GM19025 (cell line): ENCODE data around the gene LNX2.

Experiments used
- ATAC-seq: cut with Tn5 transposase; IDR thresholded peaks from one replicate; pipeline ENCODE4 v1.9.1; 2021; ENCODE audit warnings: mild to moderate bottlenecking, low read depth, moderate library complexity; ENCODE audit not compliant: unreplicated experiment

Gene LNX2

DNA sequence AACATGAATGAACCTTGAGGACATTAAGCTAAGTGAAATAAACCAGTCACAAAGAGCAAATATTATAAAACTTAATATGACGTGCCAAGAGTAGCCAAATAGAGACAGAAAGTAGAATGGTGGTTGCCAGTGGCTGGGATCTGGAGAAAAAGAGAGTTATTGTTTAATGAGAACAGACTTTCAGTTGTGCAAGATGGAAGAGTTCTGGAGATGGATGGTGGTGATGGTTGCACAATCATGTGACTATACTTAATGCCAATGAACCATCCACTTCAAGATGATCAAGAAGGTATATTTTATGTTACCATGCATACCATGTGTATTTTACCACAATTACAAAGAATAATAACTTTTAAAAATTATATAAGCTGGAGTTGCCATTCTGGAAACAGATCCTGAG lies 104.2 kb downstream of the LNX2 start:
- no peak for ATAC-seq

DNA sequence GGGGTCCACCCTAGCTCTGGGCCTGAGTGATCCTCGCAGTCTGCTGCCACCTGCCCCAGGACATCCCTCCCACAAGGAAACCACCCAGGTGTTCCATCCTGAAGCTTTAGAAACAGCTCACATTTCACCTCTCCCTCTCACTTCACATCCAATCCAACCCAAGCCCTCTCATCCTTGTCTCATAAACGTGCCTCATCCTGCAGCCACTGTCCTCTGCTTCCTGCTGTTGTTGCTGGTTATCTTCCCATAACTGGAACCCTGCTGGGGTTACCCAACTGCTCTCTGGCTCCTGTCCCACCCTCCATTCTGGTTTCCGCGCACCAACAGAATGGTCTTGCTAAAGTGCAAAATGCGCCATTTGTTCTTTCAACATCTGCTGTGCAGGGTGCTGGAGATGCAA lies 110.2 kb downstream of the LNX2 start:
- ATAC-seq, result no peak

DNA sequence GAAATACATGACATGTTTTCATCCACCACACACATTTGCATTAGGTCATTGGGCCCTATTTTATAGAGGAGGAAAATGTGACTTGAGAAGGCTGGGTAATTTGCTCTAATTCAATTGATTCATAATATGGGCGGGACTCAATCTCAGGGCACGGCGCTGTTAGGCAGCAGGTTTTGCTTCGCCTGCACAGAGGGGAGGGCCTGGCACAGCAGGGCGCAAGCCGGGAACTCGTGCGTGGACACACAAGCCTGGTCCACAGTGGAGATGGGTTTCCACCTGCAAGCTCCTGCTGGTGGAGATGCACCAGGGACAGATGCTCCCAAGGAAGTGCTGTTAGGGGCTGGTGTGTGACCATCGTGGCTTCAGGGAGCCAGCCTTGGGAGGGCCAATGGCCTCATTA lies 111.5 kb downstream of the LNX2 start:
- no peak for ATAC-seq

DNA sequence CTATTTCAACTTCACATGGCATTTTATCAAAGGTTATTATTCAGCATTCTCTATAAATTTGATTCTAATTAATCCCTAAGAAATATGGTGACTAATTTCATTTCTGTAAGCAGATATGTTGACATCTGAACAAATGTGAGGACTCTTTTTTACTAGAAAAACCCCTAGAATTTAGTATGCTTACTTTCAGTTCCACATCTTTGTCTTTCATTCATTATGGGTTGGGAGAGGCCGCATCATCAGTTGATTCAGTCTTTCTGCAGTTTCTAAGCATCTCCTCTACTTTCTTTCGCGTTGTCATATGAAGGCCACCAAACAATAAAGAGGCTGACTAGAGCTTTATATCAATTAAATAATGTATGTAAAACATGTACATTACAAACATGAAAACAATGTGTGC lies 114.5 kb downstream of the LNX2 start:
- no peak for ATAC-seq

DNA sequence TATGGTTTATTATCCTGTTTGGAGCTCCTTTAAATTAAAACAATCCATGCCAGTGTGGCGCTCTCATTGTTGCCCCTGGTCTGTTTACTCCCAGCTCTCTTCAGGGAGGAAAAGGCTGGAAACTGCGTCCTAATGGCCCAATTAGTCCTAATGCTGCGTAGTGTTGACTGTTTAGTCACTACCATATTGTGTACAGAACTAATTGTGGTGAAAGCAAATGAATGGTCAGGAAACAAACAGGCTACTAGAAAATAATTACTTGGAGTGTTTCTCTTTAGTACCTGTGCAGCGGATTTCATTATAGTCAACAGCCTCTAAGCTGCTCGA lies 115.5 kb downstream of the LNX2 start:
- ATAC-seq, result no peak

DNA sequence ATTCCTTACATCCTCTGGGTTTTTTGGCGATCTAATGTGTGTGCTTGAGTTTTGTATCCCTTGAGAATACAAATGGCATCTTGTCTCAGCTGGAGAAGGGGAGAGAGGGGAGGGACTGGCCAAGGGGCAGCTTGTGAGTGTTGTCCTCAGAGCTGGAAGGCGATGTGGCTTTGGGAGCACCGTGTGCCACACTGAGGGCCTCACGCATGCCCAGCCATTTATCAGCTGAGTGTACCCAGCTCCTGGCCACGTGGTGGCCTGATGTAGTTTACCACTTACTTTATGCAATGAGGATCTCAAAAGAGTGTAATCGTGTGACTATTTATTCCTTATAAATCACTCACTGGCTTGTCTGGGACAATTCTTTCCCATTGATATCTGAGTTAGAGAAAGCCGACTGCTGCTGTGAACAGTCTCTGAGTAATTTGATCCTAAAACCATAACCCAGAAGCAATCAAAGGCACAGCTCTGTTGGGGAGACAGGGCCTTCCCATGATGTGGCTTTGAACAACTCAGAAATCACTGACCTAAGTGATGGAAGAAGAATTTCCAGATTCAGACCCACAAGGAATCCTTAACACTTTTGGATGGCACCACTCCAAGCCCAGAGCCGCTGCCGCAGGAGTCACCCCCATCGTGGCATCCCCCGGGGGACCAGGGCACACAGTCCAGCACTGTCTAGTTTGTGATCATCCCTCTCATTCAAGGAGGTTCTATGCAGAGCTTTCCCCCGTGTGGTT lies 116.0 kb downstream of the LNX2 start:
- no peak for ATAC-seq

DNA sequence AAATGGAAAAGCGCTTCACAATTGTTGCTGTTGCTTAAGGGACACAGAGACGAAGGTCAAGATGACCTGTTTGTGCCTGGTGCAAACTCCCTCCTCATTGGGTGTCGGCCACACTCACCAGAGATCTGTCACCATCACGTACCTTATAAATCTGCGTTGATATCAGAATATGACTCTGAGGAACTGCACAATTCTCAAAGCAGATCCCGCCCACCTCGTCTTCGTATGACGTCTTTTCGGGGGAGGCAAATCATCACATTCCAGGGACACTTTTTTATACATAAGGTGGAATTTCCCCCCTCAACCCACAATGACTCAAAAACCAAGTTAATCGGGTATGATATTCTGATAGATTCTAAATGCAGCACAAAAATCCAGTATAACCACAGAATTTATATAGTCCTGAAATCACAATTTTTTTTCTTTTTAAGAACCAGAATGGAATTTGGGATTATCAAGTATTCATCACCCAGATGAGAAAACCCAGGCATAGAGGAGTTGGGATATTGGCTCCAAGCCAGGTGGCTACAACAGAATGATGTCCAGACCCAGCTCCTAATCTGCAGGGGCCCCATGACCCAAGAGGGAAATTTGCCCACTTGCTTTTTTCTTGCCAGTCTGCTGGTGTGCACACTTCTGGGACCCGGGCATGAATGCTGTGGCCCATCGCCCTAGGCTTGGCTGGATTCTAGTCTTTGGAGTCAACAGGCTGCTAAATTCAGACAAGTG lies 119.4 kb downstream of the LNX2 start:
- ATAC-seq, result no peak

DNA sequence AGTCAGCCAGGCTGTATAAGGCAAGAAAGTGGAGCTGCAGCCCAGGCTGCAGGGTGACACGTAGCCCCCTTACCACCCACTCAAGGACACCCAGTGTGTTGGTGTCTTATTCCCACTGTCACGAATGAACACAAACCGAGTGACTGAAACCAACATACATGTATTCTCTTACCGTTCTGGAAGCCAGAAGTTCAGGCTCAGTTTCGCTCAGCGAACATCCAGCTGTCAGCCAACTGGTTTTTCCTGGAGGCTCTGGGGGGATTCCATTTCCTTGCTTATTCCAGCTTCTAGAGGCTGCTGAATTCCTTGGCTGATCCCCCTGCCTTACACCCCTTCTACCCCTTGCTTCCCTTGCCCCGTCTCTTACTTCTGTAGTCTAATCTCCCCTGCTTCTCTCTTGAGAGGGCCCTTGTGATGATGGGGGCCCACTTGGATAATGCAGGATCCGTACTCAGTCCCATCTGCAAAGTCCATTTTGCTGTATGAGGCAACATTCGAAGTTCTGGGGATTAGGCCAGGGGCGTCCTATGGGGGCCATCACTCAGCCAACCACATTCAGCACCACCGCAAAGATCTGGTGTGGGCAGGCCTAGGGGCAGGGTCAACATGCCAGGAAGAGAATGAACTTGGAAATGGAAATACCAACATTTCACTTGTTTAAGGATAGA lies 122.6 kb downstream of the LNX2 start:
- no peak for ATAC-seq

DNA sequence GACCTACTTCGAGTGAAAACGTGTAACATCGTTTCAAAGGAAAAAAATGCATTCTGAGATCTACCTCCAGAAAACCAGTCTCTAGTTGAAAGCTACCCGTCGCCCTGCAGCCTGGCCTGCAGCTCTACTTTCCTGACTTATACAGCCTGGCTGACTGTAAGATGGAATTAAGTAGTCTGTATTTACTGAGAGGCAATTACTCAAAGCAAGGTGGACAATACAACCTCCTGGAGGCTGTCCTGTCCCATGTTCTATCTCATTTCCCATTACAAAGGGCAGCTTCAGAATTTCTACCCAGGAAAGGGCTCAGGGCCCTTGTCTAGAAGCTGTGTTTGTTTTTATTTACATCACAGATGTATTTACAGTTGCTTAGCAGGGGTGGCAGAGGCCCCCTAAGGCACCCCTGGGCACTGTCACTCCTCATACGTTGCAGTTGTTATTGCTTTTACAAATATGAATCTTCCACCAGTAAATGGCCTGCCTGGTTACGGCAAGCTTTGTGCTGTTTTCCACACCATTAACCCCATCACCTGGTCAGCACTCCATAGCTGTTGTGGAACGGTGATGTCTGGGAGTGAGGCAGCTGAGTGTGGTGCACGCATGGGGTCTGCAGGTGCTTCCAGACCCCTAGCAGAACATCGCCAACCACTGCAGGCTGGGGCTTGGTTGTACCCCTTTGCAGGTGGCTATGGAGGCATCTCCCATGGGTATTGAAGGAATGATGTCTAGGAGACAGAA lies 123.6 kb downstream of the LNX2 start:
- no peak for ATAC-seq

DNA sequence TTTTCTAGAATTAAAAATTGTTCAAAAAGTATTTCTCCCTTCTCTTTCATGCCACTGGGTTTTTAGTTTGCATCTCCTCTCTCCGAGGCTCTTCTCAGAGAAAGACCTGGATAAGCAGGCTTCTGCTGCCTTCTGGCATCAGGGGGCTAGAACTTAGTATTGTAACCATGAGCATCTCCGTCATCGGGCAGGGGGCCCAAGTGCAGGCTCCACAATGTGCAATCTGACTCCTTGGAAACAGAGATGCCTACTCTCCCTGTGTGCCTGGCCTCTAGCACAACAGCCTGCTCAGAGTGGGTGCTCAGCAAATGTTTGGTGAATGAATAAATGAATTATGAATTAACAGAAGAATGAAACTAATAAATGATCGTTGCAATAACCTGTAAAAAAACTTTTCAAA lies 124.3 kb downstream of the LNX2 start:
- no peak for ATAC-seq
